ENCODE measurements around the gene SPATA13.

- TF ChIP-seq, protein P1, sequence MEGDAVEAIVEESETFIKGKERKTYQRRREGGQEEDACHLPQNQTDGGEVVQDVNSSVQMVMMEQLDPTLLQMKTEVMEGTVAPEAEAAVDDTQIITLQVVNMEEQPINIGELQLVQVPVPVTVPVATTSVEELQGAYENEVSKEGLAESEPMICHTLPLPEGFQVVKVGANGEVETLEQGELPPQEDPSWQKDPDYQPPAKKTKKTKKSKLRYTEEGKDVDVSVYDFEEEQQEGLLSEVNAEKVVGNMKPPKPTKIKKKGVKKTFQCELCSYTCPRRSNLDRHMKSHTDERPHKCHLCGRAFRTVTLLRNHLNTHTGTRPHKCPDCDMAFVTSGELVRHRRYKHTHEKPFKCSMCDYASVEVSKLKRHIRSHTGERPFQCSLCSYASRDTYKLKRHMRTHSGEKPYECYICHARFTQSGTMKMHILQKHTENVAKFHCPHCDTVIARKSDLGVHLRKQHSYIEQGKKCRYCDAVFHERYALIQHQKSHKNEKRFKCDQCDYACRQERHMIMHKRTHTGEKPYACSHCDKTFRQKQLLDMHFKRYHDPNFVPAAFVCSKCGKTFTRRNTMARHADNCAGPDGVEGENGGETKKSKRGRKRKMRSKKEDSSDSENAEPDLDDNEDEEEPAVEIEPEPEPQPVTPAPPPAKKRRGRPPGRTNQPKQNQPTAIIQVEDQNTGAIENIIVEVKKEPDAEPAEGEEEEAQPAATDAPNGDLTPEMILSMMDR (IDR thresholded peaks at IDR 0.05; ENCODE audit: insufficient read depth, low read length, poor library complexity, severe bottlenecking) = no peak
- TF ChIP-seq EZH2phosphoT487 (conservative IDR thresholded peaks at IDR 0.05; ENCODE audit: low read length) = no peak
Observed at GRCh38 chr13:24233351-24233901, 72.9 kb downstream of the SPATA13 start.
